Fibroblast of pulmonary artery (primary cell): ENCODE results near the gene TMEM169.
A peak's percentile ranks its signal among the peaks of the same experiment; 100 is the strongest.

Experiments
- DNase-seq: peaks from one replicate; pipeline ENCODE4 v3.0.0-alpha.2; 2010; ENCODE audit warnings: low read depth
- H3K4me3 ChIP-seq: replicated peaks from 2 replicates; pipeline ENCODE4 v1.5.1; 2011; ENCODE audit warnings: low read depth, mild to moderate bottlenecking, control low read depth, low read length, moderate library complexity
- TF ChIP-seq, protein P1 (sequence below): IDR thresholded peaks from 2 replicates; pipeline ENCODE4 v1.5.1; 2011; ENCODE audit warnings: mild to moderate bottlenecking, control low read depth, low read length, inconsistent platforms; ENCODE audit errors: missing control alignments

The TMEM169 gene

GRCh38 chr2:216121255-216121654, 39.5 kb downstream of the TMEM169 start:
- TF ChIP-seq, protein P1, sequence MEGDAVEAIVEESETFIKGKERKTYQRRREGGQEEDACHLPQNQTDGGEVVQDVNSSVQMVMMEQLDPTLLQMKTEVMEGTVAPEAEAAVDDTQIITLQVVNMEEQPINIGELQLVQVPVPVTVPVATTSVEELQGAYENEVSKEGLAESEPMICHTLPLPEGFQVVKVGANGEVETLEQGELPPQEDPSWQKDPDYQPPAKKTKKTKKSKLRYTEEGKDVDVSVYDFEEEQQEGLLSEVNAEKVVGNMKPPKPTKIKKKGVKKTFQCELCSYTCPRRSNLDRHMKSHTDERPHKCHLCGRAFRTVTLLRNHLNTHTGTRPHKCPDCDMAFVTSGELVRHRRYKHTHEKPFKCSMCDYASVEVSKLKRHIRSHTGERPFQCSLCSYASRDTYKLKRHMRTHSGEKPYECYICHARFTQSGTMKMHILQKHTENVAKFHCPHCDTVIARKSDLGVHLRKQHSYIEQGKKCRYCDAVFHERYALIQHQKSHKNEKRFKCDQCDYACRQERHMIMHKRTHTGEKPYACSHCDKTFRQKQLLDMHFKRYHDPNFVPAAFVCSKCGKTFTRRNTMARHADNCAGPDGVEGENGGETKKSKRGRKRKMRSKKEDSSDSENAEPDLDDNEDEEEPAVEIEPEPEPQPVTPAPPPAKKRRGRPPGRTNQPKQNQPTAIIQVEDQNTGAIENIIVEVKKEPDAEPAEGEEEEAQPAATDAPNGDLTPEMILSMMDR, result no peak
- DNase-seq, result no peak
- no peak overlapping the region for H3K4me3 ChIP-seq

GRCh38 chr2:216126943-216127342, 45.2 kb downstream of the TMEM169 start:
- TF ChIP-seq, protein P1, result no peak
- H3K4me3 ChIP-seq, result no peak overlapping the region

GRCh38 chr2:216130346-216130971, 48.7 kb downstream of the TMEM169 start:
- no peak overlapping the region for H3K4me3 ChIP-seq
- DNase-seq, result peak; percentile 39
- TF ChIP-seq, protein P1, result no peak

More at GRCh38 chr2:216126943-216127342, 45.2 kb downstream of the TMEM169 start:
- DNase-seq, result no peak

- TF ChIP-seq, protein P1, result no peak
- DNase-seq, result no peak
- no peak overlapping the region for H3K4me3 ChIP-seq
Observed at GRCh38 chr2:216131175-216131926, 49.6 kb downstream of the TMEM169 start.

DNA sequence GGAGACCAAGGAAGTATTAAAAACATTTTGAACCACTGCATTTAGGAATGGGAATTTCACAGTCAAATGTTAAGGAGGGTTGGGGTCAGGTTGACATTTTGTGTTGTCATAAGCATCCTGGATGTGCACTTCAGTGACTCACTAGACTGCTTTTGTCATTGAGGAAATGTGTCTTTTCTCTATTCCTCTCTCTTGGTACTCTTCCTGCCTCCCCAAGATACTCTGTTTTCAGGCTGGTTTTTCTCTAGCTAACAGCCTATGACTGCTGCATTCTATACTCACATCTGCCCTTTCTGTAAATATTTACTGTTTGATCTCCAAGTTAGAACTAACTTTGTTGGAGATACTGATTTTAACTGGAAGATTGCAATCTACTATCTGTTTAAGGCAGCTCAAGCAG, 50.9 kb downstream of the TMEM169 start:
- TF ChIP-seq, protein P1, result no peak
- DNase-seq, result no peak
- H3K4me3 ChIP-seq, result no peak overlapping the region

DNA sequence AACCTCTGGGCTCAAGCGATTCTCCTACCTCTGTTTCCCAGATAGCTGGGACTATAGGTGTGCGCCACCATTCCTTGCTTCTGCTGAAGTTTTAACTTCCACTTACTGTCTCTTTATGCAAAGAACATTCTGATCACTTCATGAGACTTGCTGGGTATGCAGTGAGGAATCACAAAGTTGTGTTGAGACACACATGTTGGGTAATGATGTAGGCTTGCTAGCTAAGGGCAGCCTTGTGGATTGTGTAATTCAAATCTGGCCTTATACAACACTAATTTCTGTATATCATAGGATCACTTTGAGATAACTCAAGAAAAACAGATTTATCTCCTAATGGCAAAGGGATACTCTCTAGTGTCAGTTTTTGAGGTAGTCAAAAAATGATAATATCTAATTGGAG, 51.7 kb downstream of the TMEM169 start:
- TF ChIP-seq, protein P1, result no peak
- DNase-seq, result peak; percentile 41
- no peak overlapping the region for H3K4me3 ChIP-seq
